Loucy (cell line): ENCODE measurements around the gene RIIAD1.

Experiments
- CTCF ChIP-seq: fragments of 200-600 bp; sonication (generic); conservative IDR thresholded peaks from 2 replicates; pipeline ENCODE4 v1.5.1; 2014; ENCODE audit warnings: mild to moderate bottlenecking, antibody characterized with exemption, low read length
- EZH2phosphoT487 ChIP-seq: fragments of 200-600 bp; IDR thresholded peaks from 2 replicates; pipeline ENCODE4 v1.6.1; 2018; ENCODE audit warnings: antibody characterized with exemption, mild to moderate bottlenecking, moderate library complexity, borderline replicate concordance

DNA sequence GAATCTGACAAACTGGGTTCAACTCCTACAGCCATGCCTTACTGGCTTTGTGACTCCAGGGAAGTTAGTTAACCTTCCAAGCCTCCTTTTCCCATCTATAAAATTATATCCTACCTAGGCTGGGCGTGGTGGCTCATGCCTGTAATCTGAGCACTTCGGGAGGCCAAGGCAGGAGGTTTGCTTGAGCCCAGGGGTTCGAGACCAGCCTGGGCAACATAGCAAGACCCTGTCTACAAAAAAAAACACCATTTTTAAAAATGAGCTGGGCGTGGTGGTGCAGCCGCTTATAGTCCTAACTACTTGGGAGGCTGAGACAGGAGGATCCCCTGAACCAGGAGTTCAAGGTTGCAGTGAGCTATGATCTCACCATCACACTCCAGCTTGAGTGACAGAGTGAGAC is 19.8 kb upstream of the RIIAD1 start:
- TF ChIP-seq CTCF (no peak), EZH2phosphoT487 (no peak)
